ENCODE results near the gene TAF13. TPM values are rescaled to one million over a fixed set of nuclear protein-coding genes. Genes with fewer than 3 reads are reported as not detected.
A peak's percentile ranks its signal among the peaks of the same experiment; 100 is the strongest.
"Not testable (repeated sequence)": the region's sequence is repeated elsewhere in the genome, so short reads cannot be mapped to it uniquely, and the experiment has no call there.

The TAF13 gene
- total RNA-seq, 8 experiments from 2014 or later, result 56.4 to 190 (median 97.3) TPM

DNA sequence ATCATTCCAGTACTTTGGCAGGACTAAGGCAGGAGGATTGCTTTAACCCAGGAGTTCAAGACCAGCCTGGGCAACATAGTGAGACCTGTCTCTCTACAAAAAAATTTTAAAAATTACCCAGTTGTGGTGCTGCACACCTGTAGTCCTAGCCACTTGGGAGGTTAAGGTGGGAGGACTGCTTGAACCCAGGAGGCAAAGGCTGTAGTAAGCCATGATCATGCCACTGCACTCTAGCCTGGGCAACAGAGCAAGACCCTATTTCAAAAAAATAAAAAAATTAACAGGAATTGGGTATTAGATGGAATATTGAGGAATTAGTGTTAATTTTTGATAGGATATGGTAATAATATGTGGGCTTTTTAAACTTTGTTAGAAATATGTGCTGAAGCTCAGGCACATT is 16.8 kb downstream of the TAF13 start:
- no peak overlapping the region for H3K4me3 ChIP-seq
- no peak for ATAC-seq (replicated peaks in 6 of 8)
- H3K27ac ChIP-seq, result no peak overlapping the region
- in situ Hi-C loops (cut with MboI; ENCODE audit: low pct_unique_long_range_greater_than_20kb in 2 of 9, low sequenced_read_pairs in 9 of 9, unreplicated experiment in 9 of 9), result no loop called here
- H3K4me1 ChIP-seq (replicated peaks in 1 of 2), result no peaks in the 10 kb centered on the region

DNA sequence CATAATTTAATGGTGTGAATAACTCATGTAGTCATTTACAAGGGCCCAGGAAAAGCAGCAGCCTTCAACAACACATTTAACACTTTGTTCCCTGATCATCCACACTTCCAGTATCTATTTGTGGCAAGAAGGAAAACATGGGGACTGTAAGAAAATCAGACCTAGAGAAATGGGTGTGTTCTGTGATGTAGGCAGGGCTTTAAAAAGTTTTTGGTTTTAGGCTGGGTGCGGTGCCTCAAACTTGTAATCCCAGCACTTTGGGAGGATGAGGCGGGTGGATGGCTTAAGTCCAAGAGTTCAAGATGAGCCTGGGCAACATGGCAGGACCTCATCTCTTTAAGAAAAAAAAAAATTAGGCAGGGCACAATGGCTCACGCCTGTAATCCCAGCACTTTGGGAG is 19.7 kb downstream of the TAF13 start:
- no peak for ATAC-seq (replicated peaks in 6 of 8)
- H3K4me3 ChIP-seq, result no peak overlapping the region
- 54 to 100% (median 91%) methylated on average over 1 to 3 of the region's 3 CpGs; no CpG with 5 or more reads in 4 of the 10 experiments for WGBS, 10 experiments
- in situ Hi-C loops (cut with MboI; ENCODE audit: low pct_unique_long_range_greater_than_20kb in 2 of 9, low sequenced_read_pairs in 9 of 9, unreplicated experiment in 9 of 9), result no loop called here
- H3K4me1 ChIP-seq (replicated peaks in 1 of 2), result no peaks in the 10 kb centered on the region
- no peak overlapping the region for H3K27ac ChIP-seq

DNA sequence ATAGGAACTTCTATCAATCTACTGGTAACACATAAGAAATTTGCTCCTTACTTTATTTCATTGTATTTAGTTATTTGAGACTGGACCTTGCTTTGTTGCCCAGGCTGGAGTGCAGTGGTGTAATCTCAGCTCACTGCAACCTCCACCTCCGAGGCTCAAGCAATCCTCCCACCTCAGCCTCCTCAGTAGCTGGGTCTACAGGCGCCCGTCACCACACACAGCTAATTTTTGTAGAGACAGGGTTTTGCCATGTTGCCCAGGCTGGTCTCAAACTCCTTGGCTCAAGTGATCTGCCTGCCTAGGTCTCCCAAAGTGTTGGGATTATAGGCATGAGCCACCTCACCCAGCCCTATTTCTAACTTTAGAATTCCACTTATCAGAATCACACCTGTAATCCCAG is 23.7 kb downstream of the TAF13 start:
- H3K4me3 ChIP-seq; in situ Hi-C loops (cut with MboI; ENCODE audit: low pct_unique_long_range_greater_than_20kb in 2 of 9, low sequenced_read_pairs in 9 of 9, unreplicated experiment in 9 of 9); H3K4me1 ChIP-seq (replicated peaks in 1 of 2); H3K27ac ChIP-seq; ATAC-seq (replicated peaks in 6 of 8): not testable (repeated sequence)
- 43 to 87% (median 82%) methylated on average over 1 to 3 of the region's 3 CpGs; no CpG with 5 or more reads in 4 of the 10 experiments for WGBS, 10 experiments

DNA sequence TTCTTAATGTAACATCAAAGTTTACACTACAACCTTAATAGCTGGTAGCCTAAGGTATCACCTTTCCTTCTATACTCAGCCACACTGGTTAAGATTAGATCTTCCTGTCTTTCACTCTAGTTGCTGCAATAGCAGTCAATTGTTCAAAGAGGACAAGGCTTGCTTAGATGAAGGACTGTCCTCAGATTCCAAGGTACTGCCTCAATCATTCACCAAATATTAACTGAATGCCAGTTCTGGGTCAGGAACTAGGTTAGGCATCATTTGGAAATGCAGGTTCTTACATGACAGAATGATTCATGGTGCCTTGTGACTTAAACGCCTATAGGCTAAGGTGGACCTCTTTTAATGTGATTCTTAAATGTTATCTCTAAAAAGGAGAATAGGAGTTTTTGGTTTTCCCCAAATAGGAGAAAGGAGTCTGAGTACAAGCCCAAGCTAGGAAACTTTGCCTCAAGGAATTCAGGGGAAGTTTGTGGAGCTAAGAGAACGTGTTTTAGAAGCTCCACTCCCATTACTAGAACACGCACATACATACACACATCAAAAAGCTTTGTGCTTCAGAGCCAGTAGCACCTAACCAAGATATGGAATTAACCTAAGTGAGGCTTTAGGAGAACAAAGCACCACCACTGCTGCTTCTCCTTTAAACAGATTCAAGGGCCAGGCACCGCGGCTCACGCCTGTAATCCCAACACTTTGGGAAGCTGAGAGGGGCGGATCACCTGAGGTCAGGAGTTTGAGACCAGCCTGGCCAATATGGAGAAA is 25.4 kb downstream of the TAF13 start:
- Histone ChIP-seq H3K4me3 (no peak overlapping the region), H3K27ac (no peak overlapping the region), H3K4me1 (replicated peaks in 1 of 2) (no peaks in the 10 kb centered on the region)
- in situ Hi-C loops (cut with MboI; ENCODE audit: low pct_unique_long_range_greater_than_20kb in 2 of 9, low sequenced_read_pairs in 9 of 9, unreplicated experiment in 9 of 9), result no loop called here
- 50 to 92% (median 81%) methylated on average over 1 to 7 of the region's 7 CpGs for WGBS, 10 experiments
- peak in 2 of 8 experiments; percentile 45 to 76 for ATAC-seq (replicated peaks in 6 of 8)

DNA sequence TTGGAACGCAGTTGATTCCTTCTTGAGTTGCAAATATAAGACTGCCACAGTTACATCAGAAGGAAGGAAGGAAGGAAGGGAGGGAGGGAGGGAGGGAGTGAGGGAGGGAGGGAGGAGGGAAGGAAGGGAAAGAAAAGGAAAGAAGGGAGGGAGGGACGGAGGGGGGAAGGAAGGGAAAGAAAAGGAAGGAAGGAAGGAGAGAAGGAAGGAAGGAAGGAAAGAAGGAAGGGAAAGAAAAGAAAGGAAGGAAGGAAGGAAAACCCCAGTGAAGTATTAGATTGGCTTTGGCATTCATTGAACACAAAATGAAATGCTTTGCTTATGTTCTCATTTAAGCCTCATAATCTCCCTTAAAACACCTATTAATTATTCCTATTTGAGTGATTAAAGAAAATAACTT is 27.5 kb downstream of the TAF13 start:
- no peaks in the 10 kb centered on the region for H3K4me1 ChIP-seq (replicated peaks in 1 of 2)
- 0 to 50% (median 44%) methylated on average over 1 of the region's 2 CpGs; no CpG with 5 or more reads in 6 of the 10 experiments for WGBS, 10 experiments
- no peak for ATAC-seq (replicated peaks in 6 of 8)
- H3K27ac ChIP-seq, result no peak overlapping the region
- in situ Hi-C loops (cut with MboI; ENCODE audit: low pct_unique_long_range_greater_than_20kb in 2 of 9, low sequenced_read_pairs in 9 of 9, unreplicated experiment in 9 of 9), result no loop called here
- H3K4me3 ChIP-seq, result no peak overlapping the region

DNA sequence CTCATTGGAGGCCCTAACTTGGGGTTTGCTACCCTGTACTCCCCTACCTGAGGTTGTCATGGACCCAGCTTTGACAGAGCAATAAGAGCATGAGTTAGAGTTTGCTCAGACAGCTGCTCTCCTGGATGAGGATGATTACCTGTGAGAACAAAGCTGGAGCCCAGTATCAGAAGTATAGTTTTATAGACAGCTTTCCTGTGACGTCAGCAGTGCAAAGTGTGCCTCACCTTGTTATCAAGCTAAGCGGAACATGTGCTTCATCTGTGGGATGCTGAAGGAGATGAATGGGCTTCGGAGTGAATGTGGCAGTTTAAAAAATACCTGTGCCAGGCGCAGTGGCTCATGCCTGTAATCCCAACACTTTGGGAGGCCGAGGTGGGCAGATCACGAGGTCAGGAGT is 28.5 kb downstream of the TAF13 start:
- H3K4me1 ChIP-seq (replicated peaks in 1 of 2), result peaks cover 0 to 3% of the 10 kb centered on the region in 2 donors
- no peak overlapping the region for H3K4me3 ChIP-seq
- no peak for ATAC-seq (replicated peaks in 6 of 8)
- 81 to 100% (median 90%) methylated on average over 1 to 6 of the region's 6 CpGs; no CpG with 5 or more reads in 5 of the 10 experiments for WGBS, 10 experiments
- in situ Hi-C loops (cut with MboI; ENCODE audit: low pct_unique_long_range_greater_than_20kb in 2 of 9, low sequenced_read_pairs in 9 of 9, unreplicated experiment in 9 of 9), result no loop called here
- no peak overlapping the region for H3K27ac ChIP-seq

DNA sequence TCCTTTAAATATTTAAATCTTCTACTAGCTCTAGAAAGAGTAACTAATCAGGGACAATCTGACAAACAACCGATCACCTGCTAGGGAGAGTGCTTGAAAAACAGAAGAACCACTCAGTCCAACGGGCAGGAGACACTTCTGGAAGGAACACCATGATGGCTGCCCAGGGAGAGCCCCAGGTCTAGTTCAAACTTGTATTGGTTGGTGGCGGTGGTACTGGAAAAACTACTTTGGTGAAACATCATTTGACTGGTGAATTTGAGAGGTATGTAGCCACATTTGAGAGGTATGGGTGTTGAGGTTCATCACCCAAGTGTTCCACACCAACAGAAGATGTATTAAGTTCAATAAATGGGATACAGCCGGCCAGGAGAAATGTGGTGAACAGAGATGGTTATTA is 29.1 kb downstream of the TAF13 start:
- in situ Hi-C loops (cut with MboI; ENCODE audit: low pct_unique_long_range_greater_than_20kb in 2 of 9, low sequenced_read_pairs in 9 of 9, unreplicated experiment in 9 of 9), result no loop called here
- Histone ChIP-seq H3K4me1 (replicated peaks in 1 of 2) (peaks cover 0 to 3% of the 10 kb centered on the region in 2 donors), H3K27ac (no peak overlapping the region), H3K4me3 (no peak overlapping the region)
- no peak for ATAC-seq (replicated peaks in 6 of 8)
- 74 to 100% (median 86%) methylated on average over 1 to 4 of the region's 4 CpGs; no CpG with 5 or more reads in 2 of the 10 experiments for WGBS, 10 experiments

DNA sequence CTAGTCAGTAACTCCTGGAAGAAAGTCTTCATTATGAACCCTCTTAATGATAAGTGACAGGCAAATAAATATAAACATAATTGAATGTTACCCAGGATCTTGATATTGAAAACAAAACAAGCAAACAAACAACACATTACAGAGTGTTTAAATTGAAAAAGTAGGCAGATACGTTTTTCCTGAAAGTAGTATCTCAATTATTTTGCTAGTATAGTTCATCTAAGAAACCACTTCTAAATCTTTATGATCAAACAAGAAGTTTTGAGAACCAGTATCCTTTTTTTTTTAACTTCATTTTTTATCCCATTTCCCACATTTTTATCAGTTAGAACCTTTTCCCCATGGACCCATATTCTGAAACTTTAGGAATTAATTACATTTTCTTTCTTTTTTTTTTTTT is 30.2 kb downstream of the TAF13 start:
- Histone ChIP-seq H3K4me3 (no peak overlapping the region), H3K27ac (no peak overlapping the region), H3K4me1 (replicated peaks in 1 of 2) (peaks cover 0 to 3% of the 10 kb centered on the region in 2 donors)
- in situ Hi-C loops (cut with MboI; ENCODE audit: low pct_unique_long_range_greater_than_20kb in 2 of 9, low sequenced_read_pairs in 9 of 9, unreplicated experiment in 9 of 9), result no loop called here
- no peak for ATAC-seq (replicated peaks in 6 of 8)
- 16 to 83% (median 54%) methylated on average over 1 of the region's 1 CpG for WGBS, 10 experiments

DNA sequence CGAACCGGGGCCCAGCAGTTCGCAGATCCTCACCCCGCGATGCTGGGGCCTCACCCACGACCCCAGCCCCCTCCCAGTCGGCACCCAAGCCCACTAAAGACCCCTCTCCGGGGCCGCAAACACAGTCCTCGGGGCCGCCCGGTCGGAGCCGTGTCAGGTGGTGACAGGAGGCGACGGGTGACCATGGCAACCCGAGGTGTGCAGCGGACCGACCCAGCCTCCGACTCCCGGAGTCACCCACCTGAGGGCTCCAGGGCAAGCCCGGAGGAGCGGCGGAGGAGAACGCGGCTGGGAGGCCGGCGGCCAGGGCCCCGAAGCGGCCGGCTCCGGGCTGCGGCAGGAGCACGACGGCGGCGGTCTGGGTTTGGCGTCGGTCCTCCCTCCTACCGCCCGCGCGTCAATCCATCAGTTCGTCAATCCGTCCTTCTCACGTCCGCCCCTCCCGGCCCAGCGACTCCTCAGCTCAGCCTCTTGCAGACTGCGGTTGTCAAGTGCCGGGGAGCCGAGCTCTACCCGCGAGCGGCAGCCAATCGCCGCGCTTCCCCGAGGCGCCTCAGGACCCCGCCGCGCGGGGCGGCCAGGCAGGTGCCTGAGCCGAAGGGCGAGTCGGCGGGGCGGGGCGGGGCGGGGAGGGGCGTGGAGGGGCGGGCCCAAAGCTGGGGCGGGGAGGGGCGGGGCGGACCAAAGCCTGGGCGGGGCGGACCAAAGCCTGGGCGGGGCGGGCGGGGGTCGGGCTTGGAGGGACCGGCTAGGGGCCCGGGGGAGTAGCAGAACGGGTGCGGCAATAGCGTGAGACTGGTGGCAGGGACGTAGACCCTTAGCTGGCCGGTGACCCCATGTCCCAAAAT is 34.0 kb downstream of the TAF13 start, which contains the start of gene WDR47:
WDR47 (minus strand) TSS at position 482 of the 848 bp plus-strand sequence. CDS start 18,590 bp downstream, outside the sequence.
- in situ Hi-C loops (cut with MboI; ENCODE audit: low pct_unique_long_range_greater_than_20kb in 2 of 9, low sequenced_read_pairs in 9 of 9, unreplicated experiment in 9 of 9), result no loop called here
- WGBS, 10 experiments, result 0 to 1% (median 0%) methylated on average over 1 to 30 of the region's 90 CpGs; no CpG with 5 or more reads in 4 of the 10 experiments
- peak within 1 kb of the TSS; percentile 56 to 98 (median 90) for H3K4me3 ChIP-seq
- peaks cover 8 to 17% of the 10 kb centered on the region in 2 donors for H3K4me1 ChIP-seq (replicated peaks in 1 of 2)
- ATAC-seq (replicated peaks in 6 of 8), result peak; percentile 94 to 96 (median 96)
- peak within 1 kb of the TSS; percentile 65 to 70 for H3K27ac ChIP-seq

DNA sequence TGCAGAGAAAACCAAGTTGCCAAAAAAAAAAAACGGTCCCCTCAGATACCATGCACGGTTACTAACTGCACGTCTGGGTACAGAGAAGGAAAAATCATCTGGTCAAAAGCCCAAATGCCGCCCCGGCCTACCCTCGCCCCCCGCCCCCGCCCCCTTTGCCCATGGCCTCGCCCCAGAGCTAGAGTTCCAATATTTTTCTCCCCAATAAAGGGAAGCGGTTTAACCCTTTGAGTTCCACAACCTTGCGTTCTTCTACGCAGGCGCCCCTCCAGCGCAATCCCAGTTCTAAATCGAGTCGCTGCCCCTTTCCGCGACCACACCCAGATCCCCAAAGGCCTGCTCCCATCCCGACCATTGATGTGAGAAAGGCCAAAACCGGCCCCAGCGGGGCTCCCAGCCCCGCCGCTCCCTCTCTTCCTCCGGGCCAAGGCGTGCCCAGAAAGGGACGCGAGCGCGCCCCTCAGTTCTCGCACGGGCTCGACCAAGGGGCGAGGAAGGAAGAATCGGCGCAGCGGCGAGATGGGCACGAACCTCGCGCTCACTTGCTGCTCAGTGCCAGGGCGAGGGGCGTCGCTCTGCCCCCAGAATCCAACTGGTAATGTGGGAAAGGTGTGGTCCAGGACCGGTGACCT is 34.7 kb downstream of the TAF13 start:
- peak overlapping the region; percentile 65 to 70 for H3K27ac ChIP-seq
- in situ Hi-C loops (cut with MboI; ENCODE audit: low pct_unique_long_range_greater_than_20kb in 2 of 9, low sequenced_read_pairs in 9 of 9, unreplicated experiment in 9 of 9), result no loop called here
- ATAC-seq (replicated peaks in 6 of 8), result peak; percentile 19 to 47 (median 38)
- 0 to 11% (median 1%) methylated on average over 1 to 18 of the region's 44 CpGs; no CpG with 5 or more reads in 3 of the 10 experiments for WGBS, 10 experiments
- peaks cover 8 to 17% of the 10 kb centered on the region in 2 donors for H3K4me1 ChIP-seq (replicated peaks in 1 of 2)
- H3K4me3 ChIP-seq, result peak overlapping the region; percentile 56 to 98 (median 90)

DNA sequence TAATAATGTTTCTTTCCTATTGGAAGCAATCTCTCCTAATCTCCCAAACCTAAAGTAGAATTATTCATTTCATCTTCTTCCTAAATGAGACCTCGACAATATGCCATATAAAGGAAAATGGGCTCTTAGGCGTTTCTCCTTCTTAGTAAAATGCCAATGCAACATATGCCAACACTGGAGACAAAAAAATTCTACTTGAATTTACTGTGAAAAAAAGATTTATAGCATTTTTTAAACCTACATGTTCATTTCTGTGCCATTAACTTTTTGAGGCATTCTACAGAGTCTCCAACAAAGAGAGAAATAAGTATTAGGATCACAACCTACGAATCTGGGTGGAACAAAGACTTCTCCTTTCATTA is 35.2 kb downstream of the TAF13 start:
- 0 to 13% (median 3%) methylated on average over 1 to 3 of the region's 3 CpGs; no CpG with 5 or more reads in 1 of the 10 experiments for WGBS, 10 experiments
- peaks cover 8 to 17% of the 10 kb centered on the region in 2 donors for H3K4me1 ChIP-seq (replicated peaks in 1 of 2)
- in situ Hi-C loops (cut with MboI; ENCODE audit: low pct_unique_long_range_greater_than_20kb in 2 of 9, low sequenced_read_pairs in 9 of 9, unreplicated experiment in 9 of 9), result no loop called here
- peak overlapping the region; percentile 65 to 70 for H3K27ac ChIP-seq
- H3K4me3 ChIP-seq, result peak overlapping the region; percentile 56 to 98 (median 90)
- ATAC-seq (replicated peaks in 6 of 8), result no peak

DNA sequence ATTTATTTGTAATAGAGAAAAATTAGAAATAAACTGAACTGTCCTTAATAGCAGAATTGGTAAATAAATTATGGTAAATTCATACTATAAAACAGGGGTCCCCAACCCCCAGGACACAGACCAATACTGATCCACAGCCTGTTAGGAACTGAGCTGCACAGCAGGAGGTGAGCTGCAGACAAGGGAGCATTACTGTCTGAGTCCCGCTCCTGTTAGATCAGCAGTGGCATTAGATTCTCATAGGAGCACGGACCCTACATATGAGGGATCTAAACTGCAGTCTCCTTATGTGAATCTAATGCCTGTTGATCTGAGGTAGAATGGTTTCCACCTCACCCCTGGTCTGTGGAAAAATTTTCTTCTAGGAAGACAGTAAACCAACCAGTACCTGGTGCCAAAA is 41.4 kb downstream of the TAF13 start:
- in situ Hi-C loops (cut with MboI; ENCODE audit: low pct_unique_long_range_greater_than_20kb in 2 of 9, low sequenced_read_pairs in 9 of 9, unreplicated experiment in 9 of 9), result no loop called here
- H3K4me3 ChIP-seq, result no peak overlapping the region
- H3K27ac ChIP-seq, result no peak overlapping the region
- peaks cover 3 to 14% of the 10 kb centered on the region in 2 donors for H3K4me1 ChIP-seq (replicated peaks in 1 of 2)
- no peak for ATAC-seq (replicated peaks in 6 of 8)
- 20 to 100% (median 100%) methylated on average over 1 to 2 of the region's 2 CpGs; no CpG with 5 or more reads in 2 of the 10 experiments for WGBS, 10 experiments

DNA sequence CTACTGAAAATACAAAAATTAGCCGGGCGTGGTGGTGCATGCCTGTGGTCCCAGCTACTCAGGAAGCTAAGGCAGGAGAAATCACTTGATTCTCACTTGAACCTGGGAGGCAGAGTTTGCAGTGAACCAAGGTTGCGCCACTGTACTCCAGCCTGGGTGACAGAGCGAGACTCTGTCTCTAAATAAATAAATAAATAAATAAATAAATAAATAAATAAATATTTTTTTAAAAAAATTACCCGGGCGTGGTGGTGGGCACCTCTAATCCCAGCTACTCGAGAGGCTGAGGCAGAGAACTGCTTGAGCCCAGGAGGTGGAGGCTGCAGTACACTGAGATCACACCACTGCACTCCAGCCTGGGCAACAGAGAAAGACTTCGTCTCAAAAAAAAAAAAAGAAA is 46.3 kb downstream of the TAF13 start:
- H3K4me3 ChIP-seq; H3K27ac ChIP-seq; in situ Hi-C loops (cut with MboI; ENCODE audit: low pct_unique_long_range_greater_than_20kb in 2 of 9, low sequenced_read_pairs in 9 of 9, unreplicated experiment in 9 of 9); ATAC-seq (replicated peaks in 6 of 8): not testable (repeated sequence)
- WGBS, 10 experiments, result 80 to 100% (median 94%) methylated on average over 1 to 8 of the region's 8 CpGs
- H3K4me1 ChIP-seq (replicated peaks in 1 of 2), result peaks cover 0 to 14% of the 10 kb centered on the region in 2 donors

Data from motor neuron (in vitro differentiated cells).